Esophagus muscularis mucosa (tissue), 3 donors: Measurements from ENCODE around the gene ZNF622.

Source experiments
- CTCF ChIP-seq, 3 experiments: fragments of 200-600 bp in 2 of 3; fragments of 450-650 bp in 1 of 3; sonication (generic) in 2 of 3; IDR thresholded peaks; one replicate each; pipeline ENCODE4 v1.5.1; 2017 to 2019; ENCODE audit warnings: antibody characterized with exemption in 3 of 3, mild to moderate bottlenecking in 2 of 3, moderate library complexity in 1 of 3
- POLR2A ChIP-seq: fragments of 450-650 bp; IDR thresholded peaks from one replicate; pipeline ENCODE4 v1.6.1; 2017; ENCODE audit warnings: antibody characterized with exemption, moderate library complexity, mild to moderate bottlenecking, low read depth

- TF ChIP-seq POLR2A (no peak), CTCF (IDR thresholded peaks at IDR 0.05) (no peak)
Measured at GRCh38 chr5:16480821-16481538, 15.4 kb upstream of the ZNF622 start.
